SW480 (cell line): ENCODE data around the gene ZNF222.

ENCODE experiments used
- DNase-seq: peaks from one replicate; pipeline ENCODE4 v3.0.0-alpha.2; 2016; ENCODE audit warnings: low spot score

ZNF222 gene

DNA sequence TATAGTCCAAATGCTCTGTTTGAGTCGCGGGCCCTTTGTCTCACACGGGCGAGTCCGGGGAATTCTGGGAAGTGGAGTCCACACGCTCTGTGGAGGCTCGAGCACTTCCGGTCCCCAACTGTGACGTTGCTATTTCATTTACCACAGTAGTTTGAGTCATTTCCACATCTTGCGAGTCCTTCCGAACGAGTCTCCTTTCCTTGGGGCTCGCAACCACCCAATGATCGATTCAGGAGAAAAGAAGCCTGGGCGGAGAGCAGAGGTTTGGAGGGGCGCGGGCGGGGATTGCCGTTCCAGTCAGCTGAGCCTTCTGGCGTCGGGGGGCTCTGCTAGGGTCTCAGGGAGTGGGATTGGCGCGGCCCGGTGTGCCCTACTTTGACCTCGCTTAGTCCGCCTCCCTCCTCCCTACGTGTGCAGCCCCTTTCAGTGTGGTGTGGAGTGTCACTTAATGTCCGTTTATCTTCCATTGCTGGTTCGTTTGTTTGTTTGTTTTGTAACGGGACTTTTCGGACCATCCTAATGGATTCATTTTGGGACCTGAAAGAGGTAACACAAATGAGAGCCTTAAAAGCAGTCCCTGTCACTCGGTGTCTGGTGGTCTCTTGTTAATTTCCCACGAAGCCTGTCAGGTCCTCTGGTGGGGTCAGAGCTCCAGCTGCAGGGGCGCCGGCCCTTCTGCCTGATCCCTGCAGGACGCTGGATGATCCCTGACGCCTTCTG lies at the start of gene ZNF222:
ZNF222 (plus strand) TSS at position 163 of the 720 bp plus-strand sequence; CDS start at position 221, 58 bp downstream.
- DNase-seq: peak; percentile 86

DNA sequence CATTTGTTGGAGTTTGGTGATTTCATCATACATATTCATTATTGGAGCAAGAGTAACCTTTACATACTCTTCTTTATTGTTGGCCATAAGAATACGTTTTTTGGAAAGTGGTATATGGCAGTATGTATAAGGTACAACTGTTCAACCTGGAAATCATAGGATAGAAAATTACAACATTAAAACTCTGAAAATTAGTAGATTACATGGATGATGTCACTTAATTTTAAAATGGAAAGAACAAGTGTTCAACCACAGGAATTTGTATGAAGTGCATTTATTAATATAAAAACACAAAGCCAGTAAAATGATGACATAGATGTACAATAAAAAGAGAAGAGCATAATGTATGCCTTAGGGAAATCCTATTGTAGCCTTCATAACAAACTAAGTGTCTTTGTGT lies 48.4 kb upstream of the ZNF222 start:
- no peak for DNase-seq

DNA sequence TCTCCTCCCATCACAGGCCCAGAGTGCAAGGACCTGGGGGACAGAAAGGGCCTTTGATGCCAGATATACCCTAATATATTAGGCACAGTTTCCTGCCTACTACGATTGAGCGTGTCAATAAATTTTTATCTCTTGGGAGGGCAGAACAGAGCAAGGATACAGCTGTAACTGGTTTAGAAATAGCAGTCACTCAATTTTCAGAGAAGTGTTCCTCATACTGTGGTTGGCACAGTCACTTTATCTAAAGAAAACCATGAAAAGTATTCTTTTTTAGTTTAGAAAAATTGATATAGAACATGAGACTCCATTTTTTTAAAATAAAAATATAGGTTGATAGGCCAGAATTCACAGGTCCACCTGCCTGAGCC lies 41.7 kb upstream of the ZNF222 start:
- no peak for DNase-seq

DNA sequence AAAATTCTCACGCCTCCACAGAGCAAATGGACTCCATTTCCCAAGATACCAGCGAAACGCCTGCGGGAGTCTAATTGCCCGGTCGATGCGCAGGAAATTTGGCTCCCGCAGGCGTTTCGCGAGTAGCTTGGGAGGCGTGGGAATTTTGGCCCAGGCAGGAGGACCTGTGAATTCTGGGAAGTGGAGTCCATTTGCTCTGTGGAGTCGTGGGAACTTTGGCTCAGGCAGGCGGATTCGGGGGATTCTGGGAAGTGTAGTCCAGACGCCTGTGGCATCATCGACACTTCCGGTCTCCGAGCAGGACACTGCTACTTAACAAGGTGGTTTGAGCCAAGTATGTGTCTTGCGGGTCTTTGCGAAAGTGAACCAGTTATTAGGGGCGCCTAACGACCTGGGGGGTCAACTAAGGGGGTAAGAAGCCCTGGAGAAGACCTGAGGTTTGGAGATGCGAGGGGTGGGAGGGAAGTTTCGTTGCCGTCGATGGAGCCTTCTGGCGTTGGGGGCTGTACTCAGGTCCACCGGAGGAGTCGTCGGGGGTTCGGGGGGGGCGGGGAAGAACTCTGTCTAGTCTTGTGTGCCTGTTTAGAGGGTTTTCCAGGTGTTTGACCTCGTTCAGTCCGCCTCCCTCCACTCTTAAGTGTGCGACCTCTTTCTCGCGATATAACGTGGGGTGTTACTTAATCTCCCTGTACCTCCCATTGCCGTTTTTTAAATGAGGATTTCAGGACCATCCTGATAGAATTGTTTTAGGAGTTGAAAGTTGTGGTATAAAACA lies 41.1 kb upstream of the ZNF222 start, which contains the start of gene ZNF155:
ZNF155 (plus strand) TSS at position 277 of the 775 bp plus-strand sequence. CDS start 4,356 bp downstream, outside the sequence.
- peak; percentile 99 for DNase-seq

DNA sequence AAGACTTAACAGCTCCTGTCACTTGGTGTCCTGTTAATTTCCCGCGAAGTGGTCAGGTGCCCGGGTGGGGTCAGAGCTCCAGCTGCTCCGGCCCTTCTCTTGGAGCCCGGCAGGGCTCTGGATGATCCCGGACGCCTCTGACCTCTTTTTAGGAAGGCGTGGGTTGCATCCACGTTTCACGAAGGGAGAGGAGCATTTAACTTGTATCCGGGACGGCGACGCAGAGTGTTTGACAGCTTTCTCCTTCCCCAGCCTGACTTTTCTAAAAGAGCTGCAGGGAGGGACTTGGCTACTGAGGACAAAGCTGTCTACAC lies 40.5 kb upstream of the ZNF222 start:
- no peak for DNase-seq

DNA sequence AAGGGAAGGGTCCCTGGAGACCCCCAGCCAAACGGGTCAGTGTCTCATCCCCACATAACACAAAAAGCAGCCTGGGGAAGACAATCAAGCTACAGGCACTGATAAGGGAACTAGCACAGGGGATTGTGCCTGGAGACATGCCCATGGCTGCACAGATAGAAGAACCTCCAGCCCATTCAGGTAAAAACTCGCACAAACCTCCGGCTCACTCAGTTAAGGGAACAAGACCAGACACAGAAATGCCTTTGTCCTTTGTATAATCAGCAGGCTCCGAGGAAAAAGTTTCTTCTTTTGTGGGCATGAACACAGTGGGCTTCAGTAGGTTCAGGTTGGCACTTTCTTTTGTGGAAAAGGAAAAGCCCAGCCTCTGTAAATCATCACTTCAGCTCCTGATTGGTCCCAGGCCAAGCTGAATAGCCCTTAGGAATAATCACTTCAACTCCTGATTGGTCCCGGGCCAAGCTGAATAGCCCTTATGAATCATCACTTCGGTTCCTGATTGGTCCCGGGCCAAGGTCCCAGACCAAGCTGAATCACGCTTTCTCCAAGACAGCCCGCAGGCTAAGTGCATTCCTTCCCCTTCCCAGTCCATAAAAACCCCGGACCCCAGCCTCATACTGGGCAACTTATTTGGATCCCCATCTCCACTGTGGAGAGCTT lies 27.4 kb upstream of the ZNF222 start:
- DNase-seq: no peak

DNA sequence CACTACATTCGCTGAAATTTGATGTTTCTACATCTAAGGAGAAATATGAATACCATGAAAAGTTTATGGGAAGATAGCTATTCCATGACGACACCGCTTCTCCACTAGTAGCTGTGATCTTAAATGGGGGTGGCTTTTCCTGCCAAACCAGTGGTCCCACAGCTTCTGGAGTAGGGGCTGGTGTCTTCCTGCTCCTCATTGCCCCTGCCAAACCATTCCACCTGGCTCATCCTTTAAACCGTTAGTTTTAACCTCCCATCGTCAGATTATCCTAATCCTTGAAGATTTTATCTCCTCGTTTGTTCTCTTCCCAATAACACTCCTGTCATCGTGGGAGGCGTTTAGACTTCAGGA lies 23.0 kb upstream of the ZNF222 start:
- DNase-seq: no peak

DNA sequence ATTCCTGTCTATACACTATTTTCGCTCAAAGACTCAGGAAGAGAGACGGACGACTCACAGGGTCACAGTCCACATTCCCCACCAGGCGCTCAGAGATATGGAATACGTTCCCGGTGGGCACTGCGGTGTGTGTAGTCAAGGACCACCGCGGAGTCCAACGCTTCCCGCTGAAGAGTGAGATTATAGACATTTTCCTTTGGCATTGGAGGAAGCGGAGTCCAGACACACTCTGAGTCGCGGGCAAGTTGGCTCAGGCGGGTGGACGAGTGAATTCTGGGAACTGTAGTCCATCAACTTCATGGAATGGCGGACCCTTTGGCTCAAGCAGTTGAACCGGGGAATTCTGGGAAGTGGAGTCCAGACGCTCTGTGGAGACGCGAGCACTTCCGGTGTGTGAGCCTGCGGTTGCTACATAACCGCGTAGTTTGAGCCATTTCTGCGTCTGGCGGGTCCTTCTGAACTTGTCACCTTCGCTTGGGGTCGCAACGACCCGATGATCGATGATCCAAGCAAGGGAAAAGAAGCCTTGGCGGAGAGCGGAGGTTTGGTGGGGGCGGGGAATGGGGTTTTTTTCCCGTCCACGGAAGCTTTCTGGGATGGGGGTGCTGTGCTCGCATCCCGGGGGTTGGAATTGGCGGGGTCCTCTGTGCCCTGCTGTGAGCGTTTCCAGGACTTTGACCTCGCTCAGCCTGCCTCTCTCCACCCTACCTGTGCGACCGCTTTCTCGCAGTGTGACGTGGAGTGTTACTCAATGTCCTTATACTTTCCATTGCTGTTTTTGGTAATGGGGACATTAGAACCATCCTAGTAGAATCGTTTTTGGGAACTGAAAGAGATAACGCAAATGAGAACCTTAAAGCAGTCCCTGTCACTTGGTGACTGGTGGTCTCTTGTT lies 22.4 kb upstream of the ZNF222 start, which contains the start of gene ZNF230:
ZNF230 (plus strand) TSS at position 392 of the 895 bp plus-strand sequence. CDS start 4,122 bp downstream, outside the sequence.
- DNase-seq: peak; percentile 96

DNA sequence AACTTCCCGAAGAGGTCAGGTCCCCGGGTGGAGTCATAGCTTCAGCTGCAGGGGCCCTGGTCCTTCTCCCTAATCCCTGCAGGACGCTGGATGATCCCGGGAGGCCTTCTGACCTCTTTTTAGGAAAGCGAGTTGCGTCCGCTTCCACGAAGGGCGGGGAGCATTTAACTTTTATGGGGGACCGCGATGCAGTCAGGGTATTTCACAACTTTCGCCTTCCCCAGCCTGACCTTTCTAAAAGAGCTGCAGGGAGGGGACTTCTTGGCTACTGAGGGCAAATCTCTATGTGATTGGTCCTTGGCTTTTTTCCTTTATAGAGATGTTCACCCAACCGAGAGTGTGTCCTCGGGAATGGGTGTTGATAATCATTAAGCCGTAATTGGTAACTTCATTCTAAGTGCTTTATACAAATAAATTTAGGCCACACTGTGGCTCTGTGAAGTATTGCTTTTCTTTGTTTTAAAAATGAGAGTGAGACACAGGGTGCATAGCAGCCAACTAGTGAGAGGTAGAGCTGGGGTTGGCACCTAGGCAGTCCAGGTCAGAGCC lies 21.6 kb upstream of the ZNF222 start:
- peak; percentile 15 for DNase-seq

DNA sequence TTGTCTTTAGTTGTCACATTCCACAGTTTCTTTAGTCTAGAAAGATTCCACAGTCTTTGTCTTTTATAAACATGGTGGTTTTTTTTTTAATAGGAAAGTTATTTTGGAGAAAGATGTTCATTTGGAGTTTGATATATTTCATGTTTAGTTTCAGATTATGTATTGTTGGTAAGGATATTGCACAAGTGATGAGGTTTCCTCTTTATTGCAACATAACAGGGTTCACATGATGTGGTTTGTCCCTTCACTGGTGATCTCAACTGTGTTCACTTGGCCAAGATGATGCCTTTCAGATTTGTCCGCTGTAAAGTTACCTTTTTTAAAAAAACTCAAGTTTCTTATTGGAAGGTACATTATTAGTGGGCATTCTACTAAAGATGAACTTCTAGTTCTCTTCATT lies 19.2 kb upstream of the ZNF222 start:
- DNase-seq: no peak

DNA sequence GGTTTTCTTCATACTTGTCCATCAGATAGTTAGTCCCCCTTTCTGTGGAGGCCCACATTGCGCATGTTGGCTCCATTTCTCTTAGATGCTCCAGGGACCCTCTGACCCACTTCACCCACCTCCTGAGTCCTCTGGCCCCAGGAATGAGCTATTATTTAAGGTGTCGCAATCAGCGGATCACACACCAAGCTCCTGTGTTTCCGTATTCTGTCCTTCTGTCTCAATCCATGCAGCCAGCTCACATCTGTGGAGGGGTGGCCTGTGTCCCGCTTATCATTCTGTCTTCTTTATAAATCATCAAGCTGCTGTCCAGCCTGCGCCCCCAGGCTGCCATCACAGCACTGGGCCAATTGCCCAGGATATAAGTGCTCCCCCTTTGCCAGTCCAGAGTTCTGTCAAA lies 17.7 kb upstream of the ZNF222 start:
- no peak for DNase-seq

DNA sequence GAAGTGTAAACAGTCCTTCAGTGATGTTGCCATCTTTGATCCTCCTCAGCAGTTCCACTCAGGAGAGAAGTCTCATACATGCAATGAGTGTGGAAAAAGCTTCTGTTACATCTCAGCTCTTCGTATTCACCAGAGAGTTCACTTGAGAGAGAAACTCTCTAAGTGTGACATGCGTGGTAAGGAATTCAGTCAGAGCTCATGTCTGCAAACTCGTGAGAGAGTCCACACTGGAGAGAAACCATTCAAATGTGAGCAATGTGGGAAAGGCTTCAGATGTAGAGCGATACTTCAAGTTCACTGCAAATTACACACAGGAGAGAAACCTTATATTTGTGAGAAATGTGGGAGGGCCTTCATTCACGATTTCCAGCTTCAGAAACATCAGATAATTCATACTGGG lies 14.7 kb upstream of the ZNF222 start:
- no peak for DNase-seq

DNA sequence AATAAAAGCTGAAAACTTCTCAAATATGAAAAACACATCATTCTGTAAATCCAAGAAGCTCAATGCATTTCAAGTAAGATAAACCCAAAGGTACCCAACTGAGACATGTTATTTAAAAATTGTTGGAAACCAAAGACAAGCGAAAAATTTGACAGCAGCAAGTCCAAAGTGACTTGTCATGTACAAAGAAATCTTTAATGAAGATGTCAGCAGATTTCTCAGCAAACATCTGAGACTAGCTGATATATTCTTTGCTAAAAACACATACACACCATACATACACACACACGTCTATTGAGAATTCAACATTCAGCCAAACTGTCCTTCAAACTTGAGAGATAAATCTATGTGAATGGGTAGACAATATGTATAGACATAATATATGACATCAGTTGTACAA lies 5.7 kb upstream of the ZNF222 start:
- DNase-seq: no peak

DNA sequence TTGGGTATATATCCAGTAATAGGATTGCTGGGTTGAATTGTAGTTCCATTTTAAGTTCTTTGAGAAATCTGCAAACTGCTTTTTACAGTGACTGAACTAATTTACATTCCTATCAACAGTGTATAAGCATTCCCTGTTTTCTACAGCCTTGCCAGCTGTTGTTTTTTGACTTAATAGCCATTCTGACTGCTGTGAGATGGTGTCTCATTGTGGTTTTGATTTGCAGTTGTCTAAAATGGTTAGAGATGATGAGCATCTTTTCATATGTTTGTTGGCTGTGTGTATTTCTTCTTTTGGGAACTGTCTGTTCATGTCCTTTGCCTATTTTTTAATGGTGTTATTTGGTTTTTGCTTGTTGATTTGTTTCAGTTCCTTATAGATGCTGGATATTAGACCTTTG lies 4.0 kb upstream of the ZNF222 start:
- no peak for DNase-seq

DNA sequence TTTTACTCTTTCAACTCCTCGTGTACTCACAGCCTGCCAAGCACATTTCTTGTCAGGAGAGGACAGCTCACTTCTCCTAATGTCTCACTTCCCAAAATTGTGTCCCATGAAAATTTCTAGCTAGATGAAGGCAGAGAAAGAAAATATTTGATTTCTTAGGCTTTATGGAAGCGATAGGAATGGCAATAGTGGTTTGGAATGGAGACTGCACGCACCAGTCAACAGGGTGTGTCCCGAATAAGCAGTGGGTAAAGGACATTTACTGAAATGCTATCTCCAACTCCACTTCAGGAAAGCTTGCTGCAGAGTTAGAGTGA lies 321 bp upstream of the ZNF222 start:
- no peak for DNase-seq

DNA sequence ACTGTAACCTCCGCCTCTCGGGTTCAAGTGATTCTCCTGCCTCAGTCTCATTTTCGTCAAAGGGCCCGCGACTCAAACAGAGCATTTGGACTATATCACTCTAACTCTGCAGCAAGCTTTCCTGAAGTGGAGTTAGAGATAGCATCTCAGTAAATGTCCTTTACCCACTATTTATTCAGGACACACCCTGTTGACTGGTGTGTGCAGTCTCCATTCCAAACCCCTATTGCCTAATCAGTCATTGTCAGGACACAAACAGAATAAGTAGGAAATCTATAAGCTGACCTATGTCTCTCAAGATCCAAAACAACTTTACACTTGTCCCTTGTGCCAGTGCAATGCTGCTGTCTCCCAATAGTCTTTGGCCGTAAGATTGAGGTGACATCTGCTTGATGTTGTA lies 1.4 kb downstream of the ZNF222 start:
- DNase-seq: no peak

DNA sequence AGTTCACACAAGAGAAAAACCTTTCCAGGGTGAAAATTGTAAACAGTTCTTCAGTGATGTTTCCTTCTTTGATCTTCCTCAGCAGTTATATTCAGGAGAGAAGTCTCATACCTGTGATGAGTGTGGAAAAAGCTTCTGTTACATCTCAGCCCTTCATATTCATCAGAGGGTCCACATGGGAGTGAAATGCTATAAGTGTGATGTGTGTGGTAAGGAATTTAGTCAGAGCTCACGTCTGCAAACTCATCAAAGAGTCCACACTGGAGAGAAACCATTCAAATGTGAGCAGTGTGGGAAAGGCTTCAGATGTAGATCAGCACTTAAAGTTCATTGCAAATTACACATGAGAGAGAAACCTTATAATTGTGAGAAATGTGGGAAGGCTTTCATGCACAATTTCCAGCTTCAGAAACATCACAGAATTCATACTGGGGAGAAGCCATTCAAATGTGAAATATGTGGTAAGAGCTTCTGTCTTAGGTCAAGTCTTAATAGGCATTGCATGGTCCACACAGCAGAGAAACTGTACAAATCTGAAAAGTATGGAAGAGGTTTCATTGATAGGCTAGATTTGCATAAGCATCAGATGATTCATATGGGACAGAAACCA lies 6.9 kb downstream of the ZNF222 start:
- DNase-seq: no peak

DNA sequence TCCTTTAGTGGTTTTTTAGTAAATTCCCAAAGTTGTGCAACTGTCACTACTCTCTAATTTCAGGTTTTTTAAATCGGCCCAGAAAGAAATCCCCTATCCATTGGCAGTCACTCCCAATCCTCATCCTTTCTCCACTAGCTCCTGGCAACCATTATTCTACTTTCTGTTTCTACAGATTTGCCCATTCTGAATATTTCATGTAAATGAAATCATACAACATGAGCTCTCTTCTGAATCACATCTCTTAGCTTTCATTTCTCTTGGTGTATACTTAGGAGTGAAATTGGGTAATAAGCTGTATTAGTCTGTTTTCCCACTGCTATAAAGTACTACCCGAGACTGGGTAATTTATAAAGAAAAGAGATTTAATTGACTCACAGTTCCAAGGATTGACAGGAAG lies 17.0 kb downstream of the ZNF222 start:
- no peak for DNase-seq

DNA sequence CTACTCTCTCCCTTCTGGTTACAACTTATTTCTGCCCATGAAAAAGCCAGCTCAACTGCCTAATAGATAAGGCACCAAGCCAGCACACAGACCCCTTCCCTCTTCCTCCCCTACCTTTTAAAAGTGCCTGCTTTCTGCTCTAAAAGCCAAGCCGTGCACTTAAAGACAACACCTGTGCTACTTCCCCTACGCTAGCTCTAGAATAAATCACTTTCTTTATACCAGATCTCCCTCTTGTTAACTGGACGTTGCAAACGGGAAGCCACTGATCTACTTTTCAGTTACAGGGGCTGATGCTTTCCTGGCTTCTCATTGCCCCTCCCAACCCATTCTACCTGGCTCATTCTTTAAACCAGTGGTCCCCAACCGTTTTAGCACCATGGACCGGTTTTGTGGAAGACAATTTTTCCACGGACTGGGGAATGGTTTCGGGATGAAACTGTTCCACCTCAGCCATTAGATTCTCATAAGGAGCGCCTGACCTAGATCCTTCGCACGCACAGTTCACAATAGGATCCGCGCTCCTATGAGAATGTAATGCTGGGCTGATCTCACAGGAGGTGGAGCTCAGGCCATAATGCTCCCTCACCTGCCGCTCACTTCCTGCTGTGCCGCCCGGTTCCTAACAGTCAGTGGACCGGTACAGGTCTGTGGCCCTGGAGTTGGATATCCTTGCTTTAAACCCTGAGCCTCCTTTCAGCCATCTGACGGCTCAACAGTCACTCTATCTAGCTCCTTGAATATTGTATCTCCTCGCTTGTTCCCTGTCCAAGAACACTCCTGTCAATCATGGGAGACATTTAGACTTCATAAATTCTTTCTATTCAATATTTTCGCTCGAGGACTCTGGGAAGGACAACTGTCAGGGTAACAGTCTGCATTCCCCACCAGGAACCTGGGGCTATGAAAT lies 25.8 kb downstream of the ZNF222 start:
- peak; percentile 63 for DNase-seq

DNA sequence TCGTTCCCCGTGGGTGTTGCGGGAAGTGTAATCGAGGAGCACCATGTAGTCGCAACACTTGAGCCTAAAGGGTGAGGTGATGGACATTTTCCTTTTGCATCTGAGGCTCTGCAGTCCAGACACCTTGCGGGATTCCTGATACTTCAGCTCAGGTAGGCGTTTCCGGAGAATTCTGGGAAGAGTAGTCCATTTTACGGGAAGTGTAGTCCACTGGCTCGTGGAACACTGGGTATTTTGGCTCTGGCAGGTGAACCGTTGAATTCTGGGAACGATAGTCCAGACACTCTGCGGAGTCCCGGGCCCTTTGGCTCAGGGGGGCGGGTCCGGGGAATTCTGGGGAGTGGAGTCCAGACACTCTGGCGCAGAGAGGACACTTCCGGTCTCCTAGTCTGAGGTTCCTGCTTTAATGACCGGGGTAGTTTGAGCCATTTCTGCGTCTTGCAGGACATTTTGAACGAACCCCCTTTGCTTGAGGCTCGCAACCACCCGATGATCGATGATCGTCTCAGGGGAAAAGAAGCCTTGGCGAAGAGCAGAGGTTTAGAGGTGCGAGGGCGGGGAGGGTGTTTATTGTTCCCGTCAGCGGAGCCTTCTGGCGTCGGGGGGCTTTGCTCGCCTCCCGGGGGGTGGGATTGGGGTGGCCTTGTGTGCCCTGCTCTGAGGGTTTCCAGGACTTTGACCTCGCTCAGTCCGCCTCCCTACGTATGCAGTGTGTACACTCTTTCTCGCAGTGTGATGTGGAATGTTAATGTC lies 26.6 kb downstream of the ZNF222 start, which contains the start of gene ZNF223:
ZNF223 (plus strand) TSS at position 387 of the 753 bp plus-strand sequence. CDS start 3,141 bp downstream, outside the sequence.
- DNase-seq: peak; percentile 96
